C4-2B (cell line): ENCODE data around the gene DYTN.

Experiments
- ZFX ChIP-seq: fragments of 450-650 bp; IDR thresholded peaks from 2 replicates; pipeline ENCODE4 v1.6.1; 2017
- TF ChIP-seq, protein P1 (sequence below): fragments of 450-650 bp; conservative IDR thresholded peaks from 2 replicates; pipeline ENCODE4 v1.5.1; 2017; ENCODE audit warnings: mild to moderate bottlenecking

- TF ChIP-seq, protein P1, sequence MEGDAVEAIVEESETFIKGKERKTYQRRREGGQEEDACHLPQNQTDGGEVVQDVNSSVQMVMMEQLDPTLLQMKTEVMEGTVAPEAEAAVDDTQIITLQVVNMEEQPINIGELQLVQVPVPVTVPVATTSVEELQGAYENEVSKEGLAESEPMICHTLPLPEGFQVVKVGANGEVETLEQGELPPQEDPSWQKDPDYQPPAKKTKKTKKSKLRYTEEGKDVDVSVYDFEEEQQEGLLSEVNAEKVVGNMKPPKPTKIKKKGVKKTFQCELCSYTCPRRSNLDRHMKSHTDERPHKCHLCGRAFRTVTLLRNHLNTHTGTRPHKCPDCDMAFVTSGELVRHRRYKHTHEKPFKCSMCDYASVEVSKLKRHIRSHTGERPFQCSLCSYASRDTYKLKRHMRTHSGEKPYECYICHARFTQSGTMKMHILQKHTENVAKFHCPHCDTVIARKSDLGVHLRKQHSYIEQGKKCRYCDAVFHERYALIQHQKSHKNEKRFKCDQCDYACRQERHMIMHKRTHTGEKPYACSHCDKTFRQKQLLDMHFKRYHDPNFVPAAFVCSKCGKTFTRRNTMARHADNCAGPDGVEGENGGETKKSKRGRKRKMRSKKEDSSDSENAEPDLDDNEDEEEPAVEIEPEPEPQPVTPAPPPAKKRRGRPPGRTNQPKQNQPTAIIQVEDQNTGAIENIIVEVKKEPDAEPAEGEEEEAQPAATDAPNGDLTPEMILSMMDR: no peak
- TF ChIP-seq ZFX: no peak
Observed at GRCh38 chr2:206740800-206741199, 22.6 kb upstream of the DYTN start.
